ENCODE results near the gene MRPL14.

Gene MRPL14

GRCh38 chr6:44127186-44128019, at the start of gene MRPL14, which contains the start of gene TMEM63B:
Gene MRPL14, minus strand, starts transcription at chr6:44127452. Its CDS starts 10,841 bp downstream, at chr6:44116611.
Gene TMEM63B, plus strand, starts transcription at chr6:44127554. Its CDS starts 7,031 bp downstream, at chr6:44134585.
- FAIRE-seq (no peak), DNase-seq (ENCODE audit: extremely low spot score, insufficient read length, low read depth) (peak; percentile 98)

GRCh38 chr6:44176130-44176761, 49.0 kb upstream of the MRPL14 start:
- DNase-seq (ENCODE audit: extremely low spot score, insufficient read length, low read depth) (no peak), FAIRE-seq (no peak)

GRCh38 chr6:44172731-44173500, 45.7 kb upstream of the MRPL14 start:
- DNase-seq (ENCODE audit: extremely low spot score, insufficient read length, low read depth) (peak; percentile 80), FAIRE-seq (peak; percentile 88)

DNA sequence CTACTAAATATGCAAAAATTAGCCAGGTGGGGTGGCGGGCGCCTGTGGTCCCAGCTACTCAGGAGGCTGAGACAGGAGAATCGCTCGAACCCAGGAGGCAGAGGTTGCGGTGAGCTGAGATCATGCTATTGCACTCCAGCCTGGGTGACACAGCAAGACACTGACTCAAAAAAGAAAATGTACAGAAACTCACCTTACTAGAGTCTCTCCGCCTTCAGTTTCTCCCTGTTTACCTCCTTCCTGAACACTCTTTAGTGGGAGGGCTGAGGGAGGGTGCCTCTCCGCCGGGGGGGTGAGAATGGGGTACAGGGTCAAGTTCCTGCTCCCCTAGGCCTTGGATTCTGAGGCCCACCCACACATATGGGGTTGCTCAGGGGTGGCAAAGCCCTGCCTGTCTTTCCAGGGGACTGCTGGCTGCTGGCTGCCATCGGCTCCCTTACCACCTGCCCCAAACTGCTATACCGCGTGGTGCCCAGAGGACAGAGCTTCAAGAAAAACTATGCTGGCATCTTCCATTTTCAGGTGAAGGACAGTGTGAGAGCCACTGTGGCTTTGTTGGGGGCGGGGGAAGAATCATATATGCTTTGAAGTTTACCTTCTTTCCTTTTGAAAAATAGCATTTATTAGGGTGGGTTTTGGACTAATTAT, 44.8 kb upstream of the MRPL14 start:
- FAIRE-seq: peak; percentile 55

DNA sequence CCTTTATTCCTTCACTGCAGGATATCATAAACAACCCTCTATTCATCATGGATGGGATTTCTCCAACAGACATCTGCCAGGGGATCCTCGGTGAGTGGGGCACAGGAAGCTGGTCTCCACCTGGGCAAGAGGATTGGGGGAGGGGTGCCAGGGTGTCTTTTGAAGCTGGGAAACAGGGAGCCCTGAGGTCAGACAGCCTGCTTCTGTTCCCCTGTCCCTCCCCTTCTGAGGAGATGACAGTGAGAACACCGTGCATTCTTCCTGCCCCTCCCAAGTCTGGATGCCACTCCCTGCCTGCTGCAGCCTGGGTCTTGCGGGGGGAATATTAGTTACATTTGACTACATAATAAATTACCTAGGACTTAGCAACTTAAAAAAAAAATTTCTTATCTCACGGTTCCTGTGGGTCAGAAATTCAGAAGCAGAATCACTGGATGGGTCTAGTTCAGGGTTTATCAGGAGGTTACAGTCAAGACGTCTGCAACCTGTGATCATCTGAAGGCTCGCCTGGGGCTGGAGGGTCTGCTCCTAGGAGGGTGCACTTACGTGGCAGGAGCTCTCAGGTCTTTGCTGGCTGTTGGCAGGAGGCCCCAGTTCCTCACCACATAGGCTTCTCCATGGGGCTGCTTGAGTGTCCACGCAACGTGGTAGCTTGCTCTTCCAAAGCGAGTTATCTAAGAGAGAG, 42.8 kb upstream of the MRPL14 start:
- DNase-seq (ENCODE audit: extremely low spot score, insufficient read length, low read depth): no peak
- FAIRE-seq: no peak

More for the DNA sequence above, 44.8 kb upstream of the MRPL14 start:
- DNase-seq (ENCODE audit: extremely low spot score, insufficient read length, low read depth): no peak

- FAIRE-seq (no peak), DNase-seq (ENCODE audit: extremely low spot score, insufficient read length, low read depth) (no peak)
Observed at GRCh38 chr6:44169154-44169553, 41.9 kb upstream of the MRPL14 start.

- FAIRE-seq (no peak), DNase-seq (ENCODE audit: extremely low spot score, insufficient read length, low read depth) (no peak)
Observed at GRCh38 chr6:44167567-44167966, 40.3 kb upstream of the MRPL14 start.

- FAIRE-seq (no peak), DNase-seq (ENCODE audit: extremely low spot score, insufficient read length, low read depth) (no peak)
Observed at GRCh38 chr6:44166591-44167184, 39.4 kb upstream of the MRPL14 start.

GRCh38 chr6:44166116-44166515, 38.9 kb upstream of the MRPL14 start:
- no peak for DNase-seq (ENCODE audit: extremely low spot score, insufficient read length, low read depth)

DNA sequence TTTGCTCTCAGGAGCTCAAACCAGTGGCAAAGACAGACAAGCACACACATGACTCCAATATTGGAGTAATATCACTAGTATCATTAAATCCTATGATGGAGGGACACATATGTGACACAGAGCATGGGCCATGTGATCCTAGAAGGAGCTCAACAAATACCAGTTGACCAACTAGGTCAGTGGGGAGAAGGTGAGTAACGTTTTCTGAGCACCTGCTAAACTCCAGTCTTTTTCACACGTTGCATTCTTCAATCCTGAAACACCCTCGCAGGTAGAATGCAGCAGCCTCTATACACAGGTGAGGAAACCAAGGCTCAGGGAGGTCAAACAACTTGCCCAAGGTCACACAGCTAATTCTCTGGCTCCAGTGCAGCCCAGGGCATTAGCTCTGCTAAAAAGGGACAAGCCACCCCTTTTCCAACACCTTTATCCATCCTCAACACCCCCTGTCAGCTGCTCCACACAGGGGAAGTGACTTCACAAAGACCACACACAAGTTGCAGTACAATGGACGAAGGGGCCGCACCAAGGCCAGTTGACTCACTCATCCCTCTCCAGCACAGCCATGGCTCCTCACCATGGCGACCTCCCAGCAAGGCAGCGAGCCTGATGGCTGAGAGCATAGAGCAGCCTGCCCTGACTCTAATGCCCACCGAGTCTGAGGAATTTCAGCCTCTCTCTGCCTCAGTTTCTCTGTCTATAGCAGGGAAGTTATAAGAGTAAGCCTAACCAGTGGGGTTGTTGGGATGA, 35.8 kb upstream of the MRPL14 start:
- FAIRE-seq (no peak), DNase-seq (ENCODE audit: extremely low spot score, insufficient read length, low read depth) (no peak)

More at GRCh38 chr6:44166116-44166515, 38.9 kb upstream of the MRPL14 start:
- no peak for FAIRE-seq

- DNase-seq (ENCODE audit: extremely low spot score, insufficient read length, low read depth): no peak
Observed at GRCh38 chr6:44161997-44162338, 34.7 kb upstream of the MRPL14 start.

DNA sequence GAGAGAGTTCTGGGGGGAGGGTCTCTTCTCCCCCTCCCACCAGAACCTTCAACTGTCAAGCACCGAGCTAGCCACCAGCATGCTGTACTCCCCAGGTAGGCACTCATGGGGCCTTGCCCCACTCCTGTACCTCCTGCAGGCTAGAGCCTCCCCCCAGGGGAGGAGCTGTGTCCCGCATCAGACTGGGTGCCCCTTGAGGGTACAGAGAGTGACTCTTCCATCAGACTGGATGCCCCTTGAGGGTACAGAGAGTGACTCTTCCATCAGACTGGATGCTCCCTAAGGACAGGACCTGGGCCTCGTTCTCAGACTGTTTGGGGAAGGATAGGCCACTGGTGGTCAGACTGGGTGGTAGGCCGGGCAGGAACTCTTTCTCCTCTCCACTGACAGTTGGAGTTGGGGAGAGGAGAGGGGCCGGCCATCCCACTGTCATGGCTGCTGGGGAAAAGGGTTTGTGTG, 31.5 kb upstream of the MRPL14 start, which contains the start of gene CAPN11:
Gene CAPN11, plus strand, starts transcription at position 51 of the 459 bp plus-strand sequence. Its CDS starts 29 bp downstream, at position 80.
- no peak for FAIRE-seq
- DNase-seq (ENCODE audit: extremely low spot score, insufficient read length, low read depth): no peak

More at GRCh38 chr6:44161997-44162338, 34.7 kb upstream of the MRPL14 start:
- no peak for FAIRE-seq

GRCh38 chr6:44157152-44157521, 29.9 kb upstream of the MRPL14 start:
- no peak for FAIRE-seq
- DNase-seq (ENCODE audit: extremely low spot score, insufficient read length, low read depth): no peak

- FAIRE-seq: no peak
- no peak for DNase-seq (ENCODE audit: extremely low spot score, insufficient read length, low read depth)
Observed at GRCh38 chr6:44156494-44157151, 29.4 kb upstream of the MRPL14 start.

DNA sequence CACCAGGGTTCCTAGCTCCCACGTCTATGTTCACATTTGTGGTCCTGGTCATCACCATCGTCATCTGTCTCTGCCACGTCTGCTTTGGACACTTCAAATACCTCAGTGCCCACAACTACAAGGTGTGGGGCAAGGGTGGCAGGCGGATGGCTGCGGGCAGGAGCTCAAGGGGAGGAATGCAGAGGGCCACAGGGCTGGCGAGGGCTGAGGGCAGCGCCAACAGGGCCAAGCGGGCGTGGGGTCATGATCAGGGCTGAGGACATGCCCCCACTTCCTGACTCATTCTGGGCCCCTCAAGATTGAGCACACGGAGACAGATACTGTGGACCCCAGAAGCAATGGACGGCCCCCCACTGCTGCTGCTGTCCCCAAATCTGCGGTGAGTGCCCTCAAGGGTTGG, 26.8 kb upstream of the MRPL14 start:
- no peak for FAIRE-seq

GRCh38 chr6:44152533-44152932, 25.3 kb upstream of the MRPL14 start:
- FAIRE-seq (no peak), DNase-seq (ENCODE audit: extremely low spot score, insufficient read length, low read depth) (no peak)

More for the DNA sequence above, 26.8 kb upstream of the MRPL14 start:
- DNase-seq (ENCODE audit: extremely low spot score, insufficient read length, low read depth): no peak

GRCh38 chr6:44152109-44152461, 24.8 kb upstream of the MRPL14 start:
- DNase-seq (ENCODE audit: extremely low spot score, insufficient read length, low read depth) (no peak), FAIRE-seq (no peak)

Data from GM18507 (cell line).